HepG2 (cell line): ENCODE measurements around the gene WDR53.

Source experiments
- CEBPZ ChIP-seq: IDR thresholded peaks from 2 replicates; pipeline ENCODE4 v1.6.1; 2012; ENCODE audit warnings: low read length, improper control_type of control experiment
- REST ChIP-seq, 2 experiments: IDR thresholded peaks; 2 replicates each; pipeline ENCODE4 v1.6.1; 2011 to 2012; ENCODE audit warnings: low read length in 2 of 2, borderline replicate concordance in 1 of 2, low read depth in 1 of 2, mild to moderate bottlenecking in 1 of 2, moderate library complexity in 1 of 2
- SMARCE1 ChIP-seq: fragments of 450-650 bp; IDR thresholded peaks from 2 replicates; pipeline ENCODE4 v1.6.1; 2017; ENCODE audit warnings: borderline replicate concordance
- THRA ChIP-seq: sonication (generic); formaldehyde crosslinking; IDR thresholded peaks from 2 replicates; pipeline ENCODE4 v1.4.0; 2020; ENCODE audit warnings: missing genetic modification reagents, borderline replicate concordance
- ZNF121 ChIP-seq: sonication (generic); formaldehyde crosslinking; IDR thresholded peaks from 2 replicates; pipeline ENCODE4 v1.5.0; 2020; ENCODE audit warnings: mild to moderate bottlenecking, missing genetic modification reagents

- TF ChIP-seq CEBPZ (no peak), ZNF121 (CRISPR knock-in tag) (no peak), REST (IDR thresholded peaks at IDR 0.05; ENCODE audit: borderline replicate concordance in 1 of 2, low read depth in 1 of 2, low read length in 2 of 2) (no peak), THRA (CRISPR knock-in tag) (no peak), SMARCE1 (no peak)
These were observed 4.0 kb upstream of the WDR53 start for GRCh38 chr3:196572389-196572788.
